SU-DHL-6 (cell line): ENCODE data around the gene ZC3HAV1.

Source experiments
- H2AFZ ChIP-seq: fragments of 200-600 bp; sonication (generic); 2 replicates; pipeline ENCODE4 v1.6.1; 2014; ENCODE audit warnings: low read depth, mild to moderate bottlenecking, moderate library complexity, mixed read lengths, antibody characterized with exemption, low read length; ENCODE audit not compliant: severe bottlenecking
- H3F3A ChIP-seq: fragments of 200-600 bp; shearing (Covaris generic); 2 replicates; pipeline ENCODE4 v1.6.0; 2016; ENCODE audit warnings: antibody characterized with exemption, mild to moderate bottlenecking; ENCODE audit not compliant: insufficient read depth
- H3K27ac ChIP-seq: fragments of 200-600 bp; sonication (generic); 2 replicates; pipeline ENCODE4 v1.5.1; 2016; ENCODE audit warnings: low read depth, mild to moderate bottlenecking, low read length, moderate library complexity, mixed read lengths
- H3K27me3 ChIP-seq: fragments of 200-600 bp; sonication (generic), shearing (Covaris generic); 2 replicates; pipeline ENCODE4 v1.6.0; 2014; ENCODE audit warnings: mild to moderate bottlenecking, low read length
- H3K36me3 ChIP-seq: fragments of 200-600 bp; sonication (generic); 2 replicates; pipeline ENCODE4 v1.6.1; 2014; ENCODE audit warnings: mild to moderate bottlenecking, low read length, mixed read lengths
- H3K4me2 ChIP-seq: fragments of 300-600, 200-600 bp; shearing (Covaris generic), sonication (generic); 2 replicates; pipeline ENCODE4 v1.6.0; 2014; ENCODE audit warnings: low read length, low read depth, mild to moderate bottlenecking; ENCODE audit not compliant: poor library complexity, severe bottlenecking
- H3K4me3 ChIP-seq: fragments of 200-600 bp; sonication (generic); 2 replicates; pipeline ENCODE4 v1.5.1; 2014; ENCODE audit warnings: antibody characterized with exemption, low read length, mild to moderate bottlenecking, mixed read lengths; ENCODE audit not compliant: insufficient read depth, poor library complexity, severe bottlenecking
- H3K79me2 ChIP-seq: fragments of 200-600 bp; sonication (generic); 2 replicates; pipeline ENCODE4 v1.6.1; 2014; ENCODE audit warnings: mild to moderate bottlenecking, low read length, moderate library complexity; ENCODE audit not compliant: insufficient read depth
- H3K9ac ChIP-seq: fragments of 200-600 bp; sonication (generic); 2 replicates; pipeline ENCODE4 v1.7.0; 2014; ENCODE audit warnings: mild to moderate bottlenecking, low read length
- H3K9me2 ChIP-seq: fragments of 200-600 bp; sonication (generic); replicated peaks from 2 replicates; pipeline ENCODE4 v1.6.1; 2014; ENCODE audit warnings: low read length; ENCODE audit not compliant: insufficient read depth
- H3K9me3 ChIP-seq: fragments of 200-600 bp; sonication (generic); 2 replicates; pipeline ENCODE4 v1.6.1; 2014; ENCODE audit warnings: low read length, mixed read lengths; ENCODE audit not compliant: insufficient read depth
- H4K20me1 ChIP-seq: fragments of 200-600 bp; sonication (generic); 2 replicates; pipeline ENCODE4 v1.6.1; 2014; ENCODE audit warnings: low read depth, mild to moderate bottlenecking, antibody characterized with exemption, low read length, moderate library complexity, mixed read lengths
- CTCF ChIP-seq: fragments of 200-600 bp; sonication (generic); IDR thresholded peaks from one replicate; pipeline ENCODE4 v1.5.1; 2017; ENCODE audit warnings: antibody characterized with exemption, mild to moderate bottlenecking, low read length, moderate library complexity; ENCODE audit not compliant: insufficient read depth, poor library complexity, severe bottlenecking
- EZH2phosphoT487 ChIP-seq: fragments of 200-600 bp; sonication (generic), shearing (Covaris generic); conservative IDR thresholded peaks from 2 replicates; pipeline ENCODE4 v1.6.1; 2018; ENCODE audit warnings: mild to moderate bottlenecking, antibody characterized with exemption, low read length, moderate library complexity, mixed read lengths

Gene ZC3HAV1

GRCh38 chr7:139092090-139092796 is 17.3 kb downstream of the ZC3HAV1 start:
- Histone ChIP-seq H2AFZ (no peak overlapping the region), H3K9me3 (no peaks in the 10 kb centered on the region), H3K79me2 (peaks cover 38% of the 10 kb centered on the region), H3K27me3 (no peaks in the 10 kb centered on the region), H3K27ac (no peak overlapping the region), H3K9ac (no peak overlapping the region), H3K4me3 (no peak overlapping the region), H3K36me3 (peaks cover 9% of the 10 kb centered on the region), H3K9me2 (no peaks in the 10 kb centered on the region), H3F3A (peaks cover 5% of the 10 kb centered on the region; the same call in 1 of the 2 replicates), H3K4me2 (no peak overlapping the region), H4K20me1 (no peaks in the 10 kb centered on the region)
- TF ChIP-seq CTCF (no peak), EZH2phosphoT487 (no peak)

GRCh38 chr7:139091677-139091996 is 17.9 kb downstream of the ZC3HAV1 start:
- no peak overlapping the region for H3K9ac ChIP-seq
- no peaks in the 10 kb centered on the region for H3K27me3 ChIP-seq
- H3K79me2 ChIP-seq = peaks cover 37% of the 10 kb centered on the region
- no peaks in the 10 kb centered on the region for H3K9me2 ChIP-seq
- H3K27ac ChIP-seq = no peak overlapping the region
- TF ChIP-seq CTCF = no peak
- no peak for TF ChIP-seq EZH2phosphoT487
- no peaks in the 10 kb centered on the region for H3K9me3 ChIP-seq
- no peak overlapping the region for H3K4me2 ChIP-seq
- peaks cover 15% of the 10 kb centered on the region for H3K36me3 ChIP-seq
- H3K4me3 ChIP-seq = no peak overlapping the region
- no peak overlapping the region for H2AFZ ChIP-seq
- peaks cover 3% of the 10 kb centered on the region; the same call in 1 of the 2 replicates for H3F3A ChIP-seq
- no peaks in the 10 kb centered on the region for H4K20me1 ChIP-seq

DNA sequence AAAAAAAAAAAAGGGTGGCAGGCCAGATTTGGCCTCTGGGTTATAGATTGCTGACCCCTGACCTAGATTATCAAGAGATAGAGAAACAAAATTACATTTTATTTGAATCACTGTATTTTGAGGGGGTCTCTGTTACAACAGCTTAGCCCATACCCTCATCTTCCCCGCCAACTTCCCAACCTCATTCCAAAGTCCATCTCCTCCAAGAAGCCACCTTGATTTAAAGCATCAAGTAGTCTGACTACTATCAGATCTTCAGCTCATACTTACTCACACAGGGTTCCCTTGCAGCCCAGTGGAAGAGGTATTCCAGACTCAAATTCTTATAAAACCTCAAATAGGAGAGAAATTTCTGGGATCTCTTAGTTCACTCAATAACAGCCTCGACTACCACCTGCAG is 20.4 kb downstream of the ZC3HAV1 start:
- no peak for TF ChIP-seq EZH2phosphoT487
- no peak for TF ChIP-seq CTCF
- no peak overlapping the region for H3K4me2 ChIP-seq
- H3K36me3 ChIP-seq = peaks cover 16% of the 10 kb centered on the region
- H3K9me3 ChIP-seq = no peaks in the 10 kb centered on the region
- H3K9me2 ChIP-seq = no peaks in the 10 kb centered on the region
- no peaks in the 10 kb centered on the region for H4K20me1 ChIP-seq
- no peaks in the 10 kb centered on the region for H3K27me3 ChIP-seq
- no peak overlapping the region for H3K9ac ChIP-seq
- H3F3A ChIP-seq = no peaks in the 10 kb centered on the region
- H2AFZ ChIP-seq = no peak overlapping the region
- H3K79me2 ChIP-seq = peaks cover 21% of the 10 kb centered on the region
- H3K4me3 ChIP-seq = no peak overlapping the region
- no peak overlapping the region for H3K27ac ChIP-seq
